DMS53 (cell line): ENCODE measurements around the gene TMEM170B.
"Not testable (repeated sequence)": the region's sequence is repeated elsewhere in the genome, so short reads cannot be mapped to it uniquely, and the experiment has no call there.

Experiments used
- DNase-seq: peaks from one replicate; lab custom pipeline; 2025; lab: John Stamatoyannopoulos, UW

TMEM170B gene

DNA sequence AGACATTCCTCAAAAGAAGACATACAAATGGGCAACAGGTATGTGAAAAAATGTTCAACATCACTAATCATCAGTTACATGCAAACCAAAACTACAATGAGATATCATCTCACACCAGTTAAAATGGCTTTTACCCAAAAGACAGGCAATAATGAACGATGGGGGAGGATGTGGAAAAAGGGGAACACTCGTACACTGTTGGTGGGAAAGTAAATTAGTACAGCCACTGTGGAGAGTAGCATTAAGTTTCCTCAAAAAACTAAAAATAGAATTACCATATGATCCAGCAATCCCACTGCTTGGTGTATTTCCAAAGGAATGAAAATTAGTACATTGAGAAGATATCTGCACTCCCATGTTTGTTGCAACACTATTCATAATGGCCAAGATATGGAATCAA is 8.6 kb upstream of the TMEM170B start:
- DNase-seq: no peak

DNA sequence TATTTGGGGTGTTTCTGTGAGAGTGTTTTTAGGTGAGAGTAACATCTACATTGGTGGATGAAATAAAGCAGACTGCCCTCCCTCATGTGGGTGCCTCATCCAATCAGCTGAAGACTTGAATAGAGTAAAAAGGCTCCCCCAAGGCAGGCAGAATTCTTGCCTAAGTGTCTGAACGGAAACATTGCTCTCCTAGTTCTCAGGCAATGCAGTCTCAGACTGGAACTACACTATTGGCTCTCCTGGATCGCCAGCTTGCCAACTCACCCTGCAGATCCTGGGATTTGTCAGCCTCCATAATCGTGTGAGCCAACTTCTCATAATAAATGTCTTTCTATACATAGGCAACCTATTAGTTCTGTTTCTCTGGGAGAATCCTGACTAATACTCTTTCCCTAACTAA is 5.5 kb upstream of the TMEM170B start:
- DNase-seq: no peak

GRCh38 chr6:11534561-11534960 is 3.0 kb upstream of the TMEM170B start:
- DNase-seq: no peak

DNA sequence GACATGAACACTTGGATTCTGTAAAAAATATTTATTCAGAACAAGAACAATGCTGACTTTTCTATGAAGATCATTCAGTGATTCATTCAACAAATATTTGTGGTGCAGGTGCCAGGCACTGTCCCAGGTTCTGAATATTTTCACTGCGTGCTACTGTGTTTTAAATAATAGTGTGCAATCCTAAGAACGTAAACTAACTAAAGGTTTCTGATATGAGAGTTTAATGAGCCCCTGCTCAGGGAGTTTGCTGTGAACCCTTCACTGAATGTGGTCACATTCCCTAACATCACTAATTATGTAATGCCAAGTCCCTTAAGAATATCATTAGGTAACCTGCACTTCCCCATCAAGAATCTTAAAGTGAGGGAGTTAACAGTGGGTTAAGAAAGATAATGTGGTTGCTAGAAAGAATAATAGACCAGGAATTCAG is 1.7 kb upstream of the TMEM170B start:
- DNase-seq: peak; percentile 52

DNA sequence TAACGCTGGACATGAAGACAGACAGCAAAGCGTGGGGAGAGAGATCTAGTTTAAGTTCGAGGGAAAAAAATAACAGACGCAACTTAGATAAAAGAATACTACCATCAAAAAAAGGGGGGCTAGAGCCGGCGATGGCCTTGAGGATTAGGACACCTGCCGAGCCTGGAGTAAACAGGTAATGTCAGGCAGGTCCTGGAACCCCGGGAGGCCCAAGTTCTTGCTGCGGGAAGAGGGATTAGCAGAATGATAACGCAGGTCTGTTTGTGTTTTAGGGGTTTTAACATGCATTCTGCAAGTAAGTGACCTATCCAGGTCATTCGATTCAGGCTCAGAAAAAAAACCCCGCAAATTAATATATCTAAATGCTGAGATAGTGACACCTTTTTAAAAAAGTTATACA is 754 bp upstream of the TMEM170B start:
- DNase-seq: peak; percentile 69

DNA sequence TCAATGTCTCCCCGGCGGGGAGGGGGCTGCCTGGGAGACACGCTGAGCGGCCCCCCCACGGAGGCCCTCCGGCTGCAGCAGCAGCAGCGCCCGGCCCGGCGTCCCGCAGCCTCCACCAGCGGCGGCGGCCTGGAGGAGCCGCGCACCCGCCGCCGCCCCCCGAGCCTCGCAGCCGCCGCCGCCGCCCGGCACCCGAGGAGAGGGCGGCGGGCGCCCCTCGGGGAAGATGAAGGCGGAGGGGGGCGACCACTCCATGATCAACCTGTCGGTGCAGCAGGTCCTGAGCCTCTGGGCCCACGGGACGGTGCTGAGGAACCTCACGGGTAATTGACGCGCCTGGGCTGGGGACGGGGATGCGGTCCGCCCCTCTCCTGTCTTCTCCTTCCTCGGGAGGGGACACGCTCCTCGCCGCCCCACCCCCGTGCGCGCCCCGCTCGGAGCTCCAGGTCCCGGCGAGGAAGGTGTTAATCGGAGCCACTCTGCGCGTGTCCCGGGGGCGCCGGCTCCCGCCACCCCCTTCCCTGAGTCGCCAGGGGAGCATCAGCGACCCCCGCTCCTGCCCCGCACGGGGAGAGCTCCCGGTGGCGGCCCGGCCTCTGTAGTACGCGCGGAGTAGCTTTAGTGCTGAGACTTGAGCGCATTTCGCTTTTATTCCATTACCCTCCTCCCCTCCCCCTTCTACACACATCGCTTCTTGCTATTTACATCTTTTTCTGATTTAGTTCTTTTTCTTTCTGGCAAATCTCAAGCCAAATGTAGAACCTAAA is 686 bp downstream of the TMEM170B start:
- DNase-seq: peak; percentile 73

DNA sequence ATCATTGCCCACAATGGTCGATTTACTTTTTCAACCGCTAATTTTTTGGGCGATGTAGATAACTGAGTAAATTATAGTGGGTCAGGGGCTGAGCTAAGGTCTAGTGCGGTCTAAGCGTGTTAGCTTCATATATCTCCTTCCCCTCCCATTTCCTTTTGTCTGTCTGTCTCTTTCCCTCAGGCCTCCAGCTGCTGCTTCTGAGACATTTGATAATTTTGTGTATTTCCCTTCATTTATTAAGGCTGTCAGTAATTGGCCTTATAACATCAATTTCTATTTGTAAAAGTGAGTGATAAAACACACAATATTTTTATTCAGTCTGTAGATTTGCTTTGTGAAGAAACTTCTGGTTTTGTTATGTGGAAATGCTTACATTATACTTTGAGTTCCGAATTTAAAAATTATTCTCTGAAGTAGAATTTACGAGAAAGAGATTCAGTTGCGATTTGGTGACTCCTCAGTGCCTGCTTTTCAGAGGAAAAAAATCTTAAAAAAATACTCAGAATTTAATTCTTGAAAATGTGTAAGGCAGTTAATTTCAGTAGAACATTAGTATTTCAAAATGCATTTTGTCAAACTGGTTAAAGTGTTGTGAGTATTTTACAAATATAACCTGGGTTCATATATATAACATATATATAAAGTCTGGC is 1.4 kb downstream of the TMEM170B start:
- DNase-seq: no peak

DNA sequence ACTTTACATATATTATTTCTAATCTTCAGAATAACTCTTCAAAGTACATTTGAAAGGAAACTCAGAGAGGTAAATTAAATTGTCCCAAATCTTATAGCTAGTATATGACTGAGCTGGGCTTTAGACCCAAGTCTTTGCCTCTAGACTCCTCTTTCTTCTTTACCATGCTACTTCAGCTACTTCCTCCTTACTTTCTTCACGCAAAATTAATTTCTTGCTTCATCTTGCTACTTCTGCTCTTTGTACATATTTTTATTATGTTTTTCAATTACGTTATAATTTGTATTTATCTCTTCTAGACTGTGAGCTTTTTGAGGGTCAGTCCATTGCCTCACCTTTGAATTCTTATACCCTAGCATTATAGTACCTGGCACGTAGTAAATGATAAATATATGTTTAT is 5.3 kb downstream of the TMEM170B start:
- DNase-seq: no peak

DNA sequence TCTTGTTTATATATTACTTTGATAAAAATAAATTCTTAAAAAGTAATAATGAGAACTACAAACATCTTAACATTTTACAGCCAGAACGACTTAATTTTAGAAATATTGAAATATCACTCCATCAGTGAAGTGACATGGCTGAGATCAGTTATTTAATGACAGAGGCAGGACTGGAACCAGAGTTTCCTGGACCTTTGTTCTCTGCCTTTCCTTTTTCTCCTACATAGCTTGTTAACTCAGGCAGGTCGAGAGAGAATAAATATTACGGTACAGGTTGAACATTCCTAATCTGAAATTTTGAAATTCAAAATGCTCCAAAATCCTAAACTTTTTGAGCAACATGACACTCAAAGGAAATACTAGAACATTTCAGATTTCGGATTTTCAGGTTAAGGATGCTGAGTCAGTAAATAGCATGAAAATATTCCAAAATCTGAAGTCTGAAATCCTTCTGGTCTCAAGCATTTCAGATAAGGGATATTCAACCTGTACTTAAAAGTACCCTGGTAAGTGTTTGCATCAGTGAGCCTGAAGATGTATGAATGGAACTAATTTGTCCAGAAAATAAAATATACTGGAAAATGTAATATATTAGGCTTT is 6.5 kb downstream of the TMEM170B start:
- DNase-seq: no peak

DNA sequence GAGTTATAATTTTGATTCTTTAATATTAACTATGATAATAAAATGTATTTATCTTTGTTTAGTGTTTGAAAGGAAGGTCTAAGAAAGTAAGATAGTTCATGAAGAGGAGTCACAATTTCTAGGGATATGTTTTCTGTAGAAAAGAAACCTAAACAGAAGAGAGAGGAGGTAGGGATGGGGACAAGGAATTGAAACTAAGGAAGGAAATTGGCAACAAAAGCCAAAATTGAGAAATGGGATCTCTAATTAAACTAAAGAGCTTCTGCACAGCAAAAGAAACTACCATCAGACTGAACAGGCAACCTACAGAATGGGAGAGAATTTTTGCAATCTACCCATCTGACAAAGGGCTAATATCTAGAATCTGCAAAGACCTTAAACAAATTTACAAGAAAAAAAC is 10.3 kb downstream of the TMEM170B start:
- DNase-seq: not testable (repeated sequence)

- not testable (repeated sequence) for DNase-seq
Measured at GRCh38 chr6:11548578-11548977, 11.0 kb downstream of the TMEM170B start.

DNA sequence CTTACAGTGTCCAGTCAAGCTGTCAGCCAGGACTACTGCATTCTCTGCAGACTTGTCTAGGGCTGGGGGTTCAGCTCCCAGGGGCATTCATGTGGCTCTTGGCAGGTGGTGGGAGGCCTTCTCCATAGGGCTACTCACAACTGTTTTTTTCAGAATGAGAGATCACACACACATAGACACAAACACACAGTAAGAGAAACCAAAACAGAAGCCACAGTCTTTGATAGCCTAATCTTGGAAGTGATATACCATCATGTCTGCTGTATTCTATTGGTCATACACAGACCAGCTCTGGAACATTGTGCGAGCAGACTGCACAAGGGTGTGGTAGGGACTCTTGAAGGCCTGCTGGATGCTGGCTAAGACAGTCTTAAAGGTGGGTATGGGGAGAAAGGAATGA is 13.5 kb downstream of the TMEM170B start:
- DNase-seq: no peak

- peak; percentile 6 for DNase-seq
Measured at GRCh38 chr6:11552442-11552841, 14.9 kb downstream of the TMEM170B start.

DNA sequence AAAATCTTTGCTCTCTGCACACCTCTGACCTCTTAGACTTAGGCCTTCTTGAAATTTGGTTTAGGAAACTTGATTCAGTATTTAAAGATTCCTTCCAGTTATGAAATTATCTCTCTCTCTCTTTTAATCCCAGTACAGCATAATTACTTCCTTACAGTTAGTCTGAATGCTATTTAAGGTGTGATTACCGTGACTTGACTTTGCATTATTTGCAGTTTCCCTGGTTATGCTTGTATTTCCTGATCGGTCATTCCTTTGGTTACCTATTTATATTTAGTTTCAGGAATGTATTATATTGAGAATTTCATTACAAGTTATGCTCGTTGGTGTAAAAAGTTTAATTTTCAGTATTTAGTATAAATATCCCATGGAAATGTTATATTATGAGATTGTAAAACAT is 16.3 kb downstream of the TMEM170B start:
- DNase-seq: no peak

DNA sequence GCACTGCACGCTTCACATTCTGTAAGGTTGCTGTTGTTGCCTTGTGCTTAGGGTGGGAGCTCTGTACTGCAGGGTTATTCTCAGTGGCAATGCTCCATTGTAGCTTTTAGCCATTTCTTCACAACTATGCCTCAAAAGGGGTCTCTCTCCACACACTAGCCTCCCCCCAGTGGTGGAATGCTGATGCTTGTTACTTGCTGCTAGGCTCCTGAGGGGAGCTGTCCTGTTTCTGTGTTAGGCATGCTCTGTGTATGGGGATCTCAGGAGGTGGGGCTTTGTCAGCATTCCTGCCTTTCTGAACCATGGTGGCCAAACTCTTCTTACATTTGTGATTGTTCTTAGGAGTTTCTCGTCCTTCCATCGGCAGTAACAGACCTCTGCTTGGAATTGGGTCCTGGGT is 18.8 kb downstream of the TMEM170B start:
- DNase-seq: no peak

DNA sequence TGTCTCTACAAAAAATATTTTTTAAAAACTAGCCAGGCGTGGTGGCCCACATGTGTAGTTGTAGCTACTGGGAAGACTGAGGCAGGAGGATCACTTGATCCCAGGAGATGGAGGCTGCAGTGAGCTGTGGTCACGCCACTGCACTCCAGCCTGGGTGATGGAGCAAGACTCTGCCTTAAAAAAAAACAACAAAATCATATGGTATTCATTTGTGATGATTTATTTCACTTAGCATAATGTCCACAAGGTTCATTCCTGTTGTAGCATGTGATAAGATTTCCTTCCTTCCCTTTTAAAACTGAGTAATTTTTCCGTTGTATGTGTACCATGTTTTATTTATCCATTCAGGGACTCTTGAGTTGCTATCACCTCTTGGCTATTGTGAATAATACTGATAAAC is 26.2 kb downstream of the TMEM170B start:
- no peak for DNase-seq

- no peak for DNase-seq
Measured at GRCh38 chr6:11566609-11567008, 29.1 kb downstream of the TMEM170B start.

DNA sequence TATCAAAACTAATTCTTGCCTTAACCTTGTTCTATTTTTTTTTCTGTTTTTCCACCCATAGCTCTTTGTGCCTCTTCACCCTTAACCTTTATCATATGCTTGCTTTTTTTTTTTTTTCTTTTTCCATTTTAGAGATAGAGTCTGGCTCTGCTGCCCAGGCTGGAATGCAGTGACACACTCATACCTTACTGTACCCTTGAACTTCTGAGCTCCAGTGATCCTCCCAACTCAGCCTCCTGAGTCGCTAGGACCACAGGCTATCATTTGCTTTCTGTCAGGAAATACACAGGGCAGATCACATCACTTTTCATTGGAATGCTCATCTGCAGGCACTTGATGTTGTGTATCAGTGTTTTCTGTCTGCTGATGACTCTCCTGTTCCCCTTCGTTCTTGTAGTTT is 33.5 kb downstream of the TMEM170B start:
- no peak for DNase-seq

DNA sequence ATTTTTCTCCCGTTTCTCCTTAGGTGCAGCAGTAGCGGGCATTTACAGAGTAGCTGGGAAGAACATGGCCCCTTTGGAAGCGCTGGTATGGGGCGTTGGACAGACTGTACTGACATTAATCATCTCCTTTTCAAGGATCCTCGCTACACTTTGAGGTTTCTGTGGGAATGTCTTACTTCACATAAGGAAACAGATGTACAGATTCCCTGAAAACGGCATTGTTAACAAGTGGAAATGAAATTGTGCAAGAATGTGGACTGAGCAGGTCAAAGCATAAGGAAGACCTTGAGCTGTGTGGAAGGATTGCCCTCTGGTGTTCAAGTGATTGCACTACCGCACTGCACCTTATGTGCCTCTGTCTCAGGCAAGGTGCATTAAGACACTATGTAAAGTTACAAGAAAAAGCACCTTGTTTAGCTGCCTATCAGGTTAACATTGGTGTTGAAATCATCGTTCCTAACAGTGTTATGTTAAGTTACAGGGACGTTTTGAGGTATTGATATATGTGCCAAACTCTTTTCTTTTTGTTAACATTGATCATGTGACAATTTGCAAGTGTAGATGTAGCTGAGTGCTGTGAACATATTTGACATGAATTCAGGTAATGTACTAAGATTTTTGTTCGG is 38.0 kb downstream of the TMEM170B start:
- DNase-seq: peak; percentile 87

DNA sequence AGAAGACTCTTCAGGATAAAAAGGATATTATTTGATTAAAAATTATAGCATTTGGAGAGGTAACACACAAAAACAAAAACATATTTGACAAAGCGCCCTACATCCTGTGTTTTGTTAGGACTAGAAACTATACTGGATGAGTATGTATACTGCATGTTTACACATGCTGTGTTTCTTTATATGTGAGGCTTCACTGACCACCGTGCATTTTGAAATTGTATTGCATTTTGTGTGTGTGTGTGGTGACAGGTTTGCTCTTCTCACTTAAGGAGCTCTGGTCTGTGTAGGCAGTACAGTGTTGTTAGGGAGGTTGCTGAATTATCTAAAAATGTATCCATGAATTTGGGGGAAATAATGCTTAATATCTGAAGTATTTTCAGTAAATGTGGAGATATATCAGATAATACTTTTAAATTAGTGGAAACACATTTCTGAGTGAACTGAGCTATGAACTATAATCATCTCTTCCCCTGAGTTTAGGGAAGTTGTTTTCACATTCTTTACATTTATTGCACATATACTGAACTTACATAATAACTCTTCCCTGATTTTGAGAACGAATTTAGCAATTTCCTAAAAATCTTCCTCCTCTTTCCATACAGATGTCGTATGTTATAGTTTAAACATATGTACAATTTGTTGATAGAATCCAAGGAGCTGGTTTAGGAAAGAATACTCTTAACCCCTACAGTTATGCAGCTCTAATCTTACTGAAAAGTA is 43.3 kb downstream of the TMEM170B start:
- DNase-seq: no peak

GRCh38 chr6:11584244-11584643 is 46.7 kb downstream of the TMEM170B start:
- DNase-seq: no peak

- DNase-seq: peak; percentile 66
Measured at GRCh38 chr6:11585426-11586016, 48.0 kb downstream of the TMEM170B start.
